HG02759 (cell line): ENCODE measurements around the gene EFCAB6.

Experiments
- ATAC-seq: cut with Tn5 transposase; IDR thresholded peaks from one replicate; pipeline ENCODE4 v1.9.1; 2021; ENCODE audit warnings: mild to moderate bottlenecking, moderate library complexity; ENCODE audit not compliant: unreplicated experiment

EFCAB6 gene

GRCh38 chr22:43592476-43592875, 219.6 kb downstream of the EFCAB6 start:
- ATAC-seq, result no peak

GRCh38 chr22:43591380-43591779, 220.7 kb downstream of the EFCAB6 start:
- no peak for ATAC-seq

- no peak for ATAC-seq
Measured at GRCh38 chr22:43587574-43587973, 224.5 kb downstream of the EFCAB6 start.

GRCh38 chr22:43583501-43583900, 228.6 kb downstream of the EFCAB6 start:
- ATAC-seq, result no peak

GRCh38 chr22:43582394-43582793, 229.7 kb downstream of the EFCAB6 start:
- no peak for ATAC-seq

- no peak for ATAC-seq
Measured at GRCh38 chr22:43580271-43580750, 231.8 kb downstream of the EFCAB6 start.

GRCh38 chr22:43574738-43575137, 237.4 kb downstream of the EFCAB6 start:
- no peak for ATAC-seq

- ATAC-seq, result no peak
Measured at GRCh38 chr22:43572710-43573109, 239.4 kb downstream of the EFCAB6 start.

GRCh38 chr22:43571181-43571580, 240.9 kb downstream of the EFCAB6 start:
- ATAC-seq, result no peak

- ATAC-seq, result no peak
Measured at GRCh38 chr22:43570531-43571165, 241.5 kb downstream of the EFCAB6 start.

GRCh38 chr22:43569111-43569510, 243.0 kb downstream of the EFCAB6 start:
- no peak for ATAC-seq

- ATAC-seq, result no peak
Measured at GRCh38 chr22:43567691-43568324, 244.3 kb downstream of the EFCAB6 start.

GRCh38 chr22:43566561-43567332, 245.4 kb downstream of the EFCAB6 start:
- ATAC-seq, result no peak

GRCh38 chr22:43566021-43566420, 246.1 kb downstream of the EFCAB6 start:
- ATAC-seq, result no peak

GRCh38 chr22:43564859-43565258, 247.2 kb downstream of the EFCAB6 start:
- no peak for ATAC-seq

GRCh38 chr22:43563571-43563970, 248.5 kb downstream of the EFCAB6 start:
- ATAC-seq, result no peak

- ATAC-seq, result no peak
Measured at GRCh38 chr22:43562843-43563242, 249.3 kb downstream of the EFCAB6 start.

- ATAC-seq, result no peak
Measured at GRCh38 chr22:43561415-43562178, 250.5 kb downstream of the EFCAB6 start.

GRCh38 chr22:43560651-43561050, 251.5 kb downstream of the EFCAB6 start:
- no peak for ATAC-seq

GRCh38 chr22:43555561-43556515, 256.3 kb downstream of the EFCAB6 start:
- ATAC-seq, result no peak
